Body of pancreas (tissue), 4 donors: ENCODE data around the gene USP34.
"Not testable (repeated sequence)": the region's sequence is repeated elsewhere in the genome, so short reads cannot be mapped to it uniquely, and the experiment has no call there.

Source experiments
- POLR2A ChIP-seq, 3 donors: fragments of 450-650 bp; IDR thresholded peaks; one replicate each; pipeline ENCODE4 v1.6.1; 2016; ENCODE audit warnings: antibody characterized with exemption in 3 of 3, mild to moderate bottlenecking in 2 of 3
- TF ChIP-seq, protein P1 (sequence below), 7 experiments: fragments of 450-650 bp in 4 of 7; fragments of 200-600 bp in 3 of 7; sonication (generic) in 3 of 7; IDR thresholded peaks; one replicate each; pipeline ENCODE4 v1.5.1; 2016 to 2019; ENCODE audit warnings: antibody characterized with exemption in 7 of 7

DNA sequence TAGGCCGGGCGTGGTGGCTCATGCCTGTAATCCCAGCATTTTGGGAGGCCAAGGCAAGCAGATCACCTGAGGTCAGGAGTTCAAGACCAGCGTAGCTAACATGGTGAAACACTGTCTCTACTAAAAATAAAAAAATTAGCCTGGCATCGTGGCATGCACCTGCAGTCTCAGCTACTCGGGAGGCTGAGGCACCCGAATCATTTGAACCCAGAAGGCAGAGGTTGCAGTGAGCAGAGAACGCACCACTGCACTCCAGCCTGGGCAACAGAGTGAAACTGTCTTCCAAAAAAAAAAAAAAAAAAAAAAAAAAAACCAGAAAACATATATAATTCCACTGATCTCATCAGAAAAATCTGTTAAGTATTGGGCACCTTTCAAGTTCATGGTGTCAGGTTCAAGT, 23.9 kb downstream of the USP34 start:
- TF ChIP-seq POLR2A (IDR thresholded peaks at IDR 0.05), result not testable (repeated sequence)
- TF ChIP-seq, protein P1, sequence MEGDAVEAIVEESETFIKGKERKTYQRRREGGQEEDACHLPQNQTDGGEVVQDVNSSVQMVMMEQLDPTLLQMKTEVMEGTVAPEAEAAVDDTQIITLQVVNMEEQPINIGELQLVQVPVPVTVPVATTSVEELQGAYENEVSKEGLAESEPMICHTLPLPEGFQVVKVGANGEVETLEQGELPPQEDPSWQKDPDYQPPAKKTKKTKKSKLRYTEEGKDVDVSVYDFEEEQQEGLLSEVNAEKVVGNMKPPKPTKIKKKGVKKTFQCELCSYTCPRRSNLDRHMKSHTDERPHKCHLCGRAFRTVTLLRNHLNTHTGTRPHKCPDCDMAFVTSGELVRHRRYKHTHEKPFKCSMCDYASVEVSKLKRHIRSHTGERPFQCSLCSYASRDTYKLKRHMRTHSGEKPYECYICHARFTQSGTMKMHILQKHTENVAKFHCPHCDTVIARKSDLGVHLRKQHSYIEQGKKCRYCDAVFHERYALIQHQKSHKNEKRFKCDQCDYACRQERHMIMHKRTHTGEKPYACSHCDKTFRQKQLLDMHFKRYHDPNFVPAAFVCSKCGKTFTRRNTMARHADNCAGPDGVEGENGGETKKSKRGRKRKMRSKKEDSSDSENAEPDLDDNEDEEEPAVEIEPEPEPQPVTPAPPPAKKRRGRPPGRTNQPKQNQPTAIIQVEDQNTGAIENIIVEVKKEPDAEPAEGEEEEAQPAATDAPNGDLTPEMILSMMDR (IDR thresholded peaks at IDR 0.05), result not testable (repeated sequence)
